Stimulated activated CD8-positive, alpha-beta memory T cell treated with anti-CD3 and anti-CD28 coated beads, Interleukin-12 subunit alpha, Interleukin-12 subunit beta, amount 100 ng/mL, for 24 hours (primary cell): ENCODE data around the gene UBE2O.
"Not testable (repeated sequence)": the region's sequence is repeated elsewhere in the genome, so short reads cannot be mapped to it uniquely, and the experiment has no call there.

Experiments used
- DNase-seq: peaks from one replicate; pipeline ENCODE4 v3.0.0-alpha.2; 2020; ENCODE audit errors: extremely low read depth

The UBE2O gene

GRCh38 chr17:76350463-76350862 lies 102.5 kb downstream of the UBE2O start:
- DNase-seq = no peak

GRCh38 chr17:76346936-76347335 lies 106.0 kb downstream of the UBE2O start:
- DNase-seq = not testable (repeated sequence)

- no peak for DNase-seq
Observed at GRCh38 chr17:76345377-76345974, 107.5 kb downstream of the UBE2O start.

- DNase-seq = no peak
Observed at GRCh38 chr17:76343106-76343505, 109.8 kb downstream of the UBE2O start.

GRCh38 chr17:76341301-76341700 lies 111.7 kb downstream of the UBE2O start:
- no peak for DNase-seq
